Middle frontal gyrus (tissue), 1 donor: ENCODE data around the gene MTHFS.
"Not testable (repeated sequence)": the region's sequence is repeated elsewhere in the genome, so short reads cannot be mapped to it uniquely, and the experiment has no call there.

ENCODE experiments used
- DNase-seq: peaks from one replicate; pipeline ENCODE4 v3.0.0-alpha.2; 2015; ENCODE audit warnings: low spot score; ENCODE audit errors: extremely low spot score

Gene MTHFS

DNA sequence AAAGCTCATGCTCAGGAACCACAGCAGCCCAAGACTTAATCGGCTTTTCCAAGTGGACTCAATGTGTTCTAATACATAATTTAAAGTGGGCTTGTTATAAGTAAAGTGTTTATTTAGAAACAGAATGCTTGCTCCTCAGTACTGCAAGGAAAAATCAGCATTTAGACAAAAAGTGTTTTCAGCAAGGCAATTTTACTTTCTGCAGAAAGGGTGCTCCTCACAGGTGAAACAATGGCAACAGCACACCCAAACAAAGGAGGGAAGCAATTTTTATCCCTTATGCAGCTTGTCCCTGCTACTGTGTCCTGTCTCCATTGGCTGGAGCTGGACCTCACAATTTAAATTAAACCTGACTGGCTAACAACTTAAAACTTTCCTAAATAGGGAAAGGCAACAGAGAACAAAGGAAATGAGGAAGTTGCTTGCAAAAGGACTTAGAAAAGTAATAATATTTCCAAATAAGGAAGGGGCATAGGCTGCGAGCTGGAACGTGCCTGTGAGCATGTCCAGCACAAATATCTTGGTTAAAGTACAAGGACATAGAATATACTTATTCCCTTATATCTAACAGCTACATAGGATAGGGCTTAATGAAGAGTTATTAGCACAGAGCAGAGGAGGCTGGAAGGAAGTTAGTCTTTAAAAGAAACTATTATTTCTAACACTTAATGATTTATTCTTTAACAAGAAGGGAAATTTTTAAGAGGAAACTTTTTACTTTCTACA lies 19.1 kb upstream of the MTHFS start:
- not testable (repeated sequence) for DNase-seq

DNA sequence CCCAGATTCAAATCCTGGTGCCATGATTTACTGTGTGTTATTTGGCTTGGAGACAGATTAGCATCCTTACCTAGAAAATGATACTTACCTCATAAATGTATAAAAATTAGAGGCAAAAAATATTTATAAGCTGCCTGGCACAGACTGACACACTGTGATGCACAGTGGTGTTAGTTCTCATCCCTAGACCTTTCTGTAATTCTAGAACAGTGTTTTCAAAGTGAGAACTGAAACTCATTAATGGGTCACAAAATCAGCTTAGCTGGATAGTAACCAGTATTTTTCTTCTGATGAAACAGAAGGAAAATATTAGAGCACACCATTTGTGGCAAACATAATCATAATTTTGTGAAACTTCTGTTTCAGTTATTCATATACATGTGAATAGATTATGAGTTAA lies 17.9 kb upstream of the MTHFS start:
- no peak for DNase-seq

DNA sequence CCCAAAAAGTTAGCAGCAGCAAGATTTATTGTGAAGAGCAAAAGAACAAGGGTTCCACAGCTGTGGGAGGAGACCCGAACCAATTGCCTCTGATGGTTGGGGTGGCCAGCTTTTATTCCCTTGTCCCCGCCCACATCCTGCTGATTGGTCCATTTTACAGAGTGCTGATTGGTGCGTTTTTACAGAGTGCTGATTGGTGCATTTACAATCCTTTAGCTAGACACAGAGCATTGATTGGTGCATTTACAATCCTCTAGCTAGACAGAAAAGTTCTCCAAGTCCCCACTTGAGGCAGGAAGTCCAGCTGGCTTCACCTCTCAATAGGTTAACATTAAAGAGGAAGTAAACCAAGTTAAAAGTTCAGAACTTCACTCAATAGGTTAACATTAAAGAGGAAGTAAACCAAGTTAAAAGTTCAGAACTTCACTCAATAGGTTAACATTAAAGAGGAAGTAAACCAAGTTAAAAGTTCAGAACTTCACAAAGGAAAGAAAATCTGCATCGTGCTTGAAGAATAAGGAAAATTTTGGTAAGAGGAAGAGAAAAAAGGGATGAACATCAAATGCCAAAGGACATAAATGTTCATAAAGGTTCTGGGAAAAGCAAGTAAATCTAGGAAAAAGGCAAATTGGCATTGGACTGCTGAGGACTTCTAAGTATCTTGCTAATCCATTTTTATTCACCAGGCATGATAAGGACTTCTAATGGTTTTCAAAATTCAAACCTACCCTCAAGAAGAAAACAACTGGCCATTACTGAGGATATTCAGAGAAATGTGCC lies 12.9 kb upstream of the MTHFS start:
- DNase-seq = not testable (repeated sequence)

DNA sequence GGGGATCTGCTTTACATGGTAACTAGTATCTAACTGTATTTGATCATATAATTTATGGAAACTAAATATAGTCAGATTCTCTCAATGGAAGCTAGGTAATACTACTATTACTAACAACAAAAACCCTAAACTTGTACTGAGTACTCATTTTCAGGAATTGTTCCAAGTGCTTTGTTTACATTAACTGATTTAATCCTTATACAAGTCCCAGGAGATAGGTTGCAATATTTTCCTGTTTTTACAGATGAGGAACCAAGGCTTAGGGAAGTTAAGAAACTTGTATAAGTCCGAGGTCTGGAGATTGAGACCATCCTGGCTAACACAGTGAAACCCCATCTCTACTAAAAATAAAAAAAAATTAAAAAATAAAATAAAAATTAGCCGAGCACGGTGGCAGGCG lies 7.5 kb upstream of the MTHFS start:
- no peak for DNase-seq

DNA sequence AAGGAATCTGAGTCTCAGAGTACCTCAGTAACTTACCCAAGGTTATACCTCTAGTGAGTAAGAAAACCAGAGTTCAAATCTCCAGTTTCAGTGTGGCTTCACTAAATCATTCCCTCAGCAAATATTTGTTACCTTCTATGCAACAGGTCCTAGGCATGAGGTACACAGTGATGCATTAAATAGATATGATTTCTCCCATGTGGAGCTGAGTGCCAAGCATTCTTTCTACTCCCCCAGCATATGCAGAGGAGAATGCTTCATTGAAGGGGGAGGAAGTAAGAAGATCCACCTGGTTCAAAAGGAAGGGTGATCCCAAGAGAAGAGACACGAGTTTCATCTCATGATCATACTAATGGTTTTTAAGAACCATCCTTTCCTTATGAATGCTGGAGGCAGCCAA lies 6.8 kb upstream of the MTHFS start:
- DNase-seq = no peak

DNA sequence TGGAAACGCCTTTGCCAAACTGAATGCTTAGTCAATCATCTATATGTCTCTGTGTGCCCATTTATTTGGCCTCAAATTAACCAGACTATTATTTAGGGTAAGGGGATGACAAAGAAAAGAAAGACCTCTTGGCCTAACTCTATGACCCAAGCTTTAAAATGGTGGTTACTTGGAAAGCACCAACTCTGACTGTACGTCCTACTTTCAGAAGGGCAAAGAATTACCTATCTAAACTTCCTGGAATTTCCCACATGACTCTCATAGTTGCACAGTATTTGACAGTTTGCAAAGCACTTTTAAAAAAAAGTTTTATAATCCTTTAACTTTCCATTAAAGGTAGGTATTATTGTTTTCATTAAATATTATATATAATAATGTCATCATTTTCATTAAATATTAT lies 6.3 kb upstream of the MTHFS start:
- DNase-seq = no peak

DNA sequence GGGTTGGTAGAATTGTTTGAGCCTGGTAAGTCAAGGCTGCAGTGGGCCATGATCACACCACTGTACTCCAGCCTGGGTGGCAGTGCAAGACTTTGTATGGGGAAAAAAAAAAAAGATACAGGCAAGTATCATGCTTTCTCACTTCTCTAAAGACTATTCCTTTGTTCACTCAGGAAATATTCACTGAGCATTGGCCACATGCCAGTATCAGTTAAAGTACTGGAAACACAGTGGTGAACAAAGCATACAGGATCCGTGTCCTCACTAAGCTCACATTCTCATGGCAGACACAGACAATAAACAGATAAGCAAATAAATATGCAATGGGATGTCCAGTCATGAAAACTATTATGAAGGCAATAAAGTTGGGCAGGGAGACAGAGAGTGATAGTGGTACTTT lies 5.1 kb upstream of the MTHFS start:
- DNase-seq = no peak

DNA sequence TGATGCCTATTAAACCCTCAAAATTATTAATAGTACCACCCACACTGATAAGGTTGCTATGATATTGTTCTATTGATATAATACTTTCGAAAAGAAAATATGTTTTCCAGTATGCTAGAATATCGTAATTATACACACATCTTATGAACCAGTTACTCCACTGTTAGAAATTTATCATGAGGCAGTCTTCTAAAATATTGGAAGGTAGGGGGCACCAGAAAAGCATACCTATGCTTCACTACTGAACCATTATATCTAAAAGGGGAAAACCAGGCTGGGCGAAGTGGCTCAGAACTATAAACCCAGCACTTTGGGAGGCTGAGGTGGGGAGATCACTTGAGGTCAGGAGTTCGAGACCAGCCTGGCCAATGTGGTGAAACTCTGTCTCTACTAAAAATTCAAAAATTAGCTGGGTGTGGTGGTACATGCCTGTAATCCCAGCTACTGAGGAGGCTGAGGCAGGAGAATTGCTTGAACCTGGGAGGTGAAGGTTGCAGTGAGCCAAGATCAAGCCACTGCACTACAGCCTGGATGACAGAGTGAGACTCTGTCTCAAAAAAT lies 4.1 kb upstream of the MTHFS start:
- not testable (repeated sequence) for DNase-seq

DNA sequence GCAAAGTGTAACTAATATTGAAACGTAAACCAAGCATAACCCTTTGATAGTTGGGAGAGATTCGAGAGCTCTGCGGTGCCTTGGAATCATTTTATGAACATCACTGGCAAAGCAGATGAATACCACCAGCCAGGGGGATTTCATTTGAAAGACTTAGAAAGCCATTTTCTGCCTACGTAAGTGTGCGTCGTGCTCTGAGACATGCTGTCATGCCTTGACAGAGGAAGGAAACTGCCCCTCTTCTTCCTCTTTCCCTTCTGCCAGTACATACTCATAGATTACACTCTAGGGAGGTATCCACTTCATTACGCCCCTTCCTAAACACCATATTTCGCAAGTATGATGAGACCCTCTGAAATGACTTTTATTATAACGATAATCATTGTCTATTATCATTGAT lies 3.3 kb upstream of the MTHFS start:
- no peak for DNase-seq

DNA sequence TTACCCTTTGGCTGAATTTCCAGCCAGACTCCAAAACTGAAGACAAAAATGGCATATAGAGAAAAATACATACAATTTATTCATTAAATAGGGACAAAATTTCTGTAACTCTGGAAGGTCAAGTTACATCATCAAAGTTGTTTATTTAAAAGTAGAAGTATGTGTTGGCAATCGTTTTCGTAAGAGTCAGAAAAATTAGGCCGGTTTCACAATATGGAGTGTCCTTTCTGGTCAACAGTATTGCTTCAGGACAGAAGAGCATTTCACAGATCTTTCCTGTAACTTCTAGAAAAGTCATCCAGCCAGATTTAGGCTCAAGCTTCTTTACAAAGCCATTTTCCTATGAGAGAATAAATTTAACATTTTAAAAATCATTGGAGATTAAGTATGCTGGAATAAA lies 2.0 kb upstream of the MTHFS start:
- DNase-seq = not testable (repeated sequence)

DNA sequence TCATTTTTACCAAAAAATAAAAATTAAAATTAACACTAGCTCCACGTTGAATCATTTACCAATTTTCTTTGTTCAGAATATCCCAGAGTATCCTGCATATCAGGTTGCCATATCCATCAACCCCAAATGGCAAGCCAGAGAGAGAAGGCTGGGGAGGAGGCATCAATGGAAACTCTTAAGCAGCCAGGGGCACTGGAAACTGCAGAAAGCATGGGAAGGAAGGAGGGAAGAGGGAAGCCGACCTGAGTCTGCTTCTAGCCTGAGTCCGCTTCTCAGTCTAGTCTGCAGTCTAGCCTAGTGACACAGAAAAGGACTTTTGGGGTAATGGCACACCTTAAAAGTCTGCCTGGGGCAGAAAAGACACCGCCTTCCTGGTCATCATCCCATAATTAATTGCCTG lies 1.6 kb upstream of the MTHFS start:
- DNase-seq = no peak

DNA sequence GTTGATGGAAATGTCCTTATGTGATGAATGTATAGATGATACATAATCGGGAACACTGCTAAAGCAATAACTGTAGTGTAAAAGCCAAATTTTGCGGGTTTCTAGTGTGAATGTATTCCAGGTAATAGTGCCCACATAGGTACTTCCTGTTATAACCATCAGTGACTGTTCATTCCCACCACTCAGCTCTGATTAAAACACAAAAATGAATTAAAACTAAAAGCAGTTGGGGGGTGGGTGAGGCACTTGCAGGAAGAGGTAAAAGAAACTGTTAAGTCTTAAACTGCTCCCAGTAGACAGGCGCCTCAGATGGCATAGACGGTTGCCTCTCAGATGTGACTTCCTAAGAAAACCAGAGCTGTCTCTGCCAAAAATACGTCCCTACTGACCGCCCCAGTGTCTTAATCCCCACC lies 893 bp upstream of the MTHFS start:
- DNase-seq = no peak

DNA sequence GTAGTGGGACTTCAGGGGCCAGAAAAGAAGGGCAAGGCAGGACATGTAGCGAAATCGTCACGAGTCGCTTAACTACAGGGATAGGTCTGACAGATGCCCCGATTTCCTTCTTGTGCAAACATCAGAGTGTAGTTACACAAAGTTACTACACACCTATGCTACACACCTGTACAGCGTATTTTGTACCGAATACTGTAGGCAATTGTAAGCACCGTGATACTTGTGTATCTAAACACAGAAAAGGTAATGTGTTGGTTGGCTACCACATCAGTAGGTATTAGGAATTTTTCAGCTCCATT lies 515 bp upstream of the MTHFS start:
- no peak for DNase-seq

DNA sequence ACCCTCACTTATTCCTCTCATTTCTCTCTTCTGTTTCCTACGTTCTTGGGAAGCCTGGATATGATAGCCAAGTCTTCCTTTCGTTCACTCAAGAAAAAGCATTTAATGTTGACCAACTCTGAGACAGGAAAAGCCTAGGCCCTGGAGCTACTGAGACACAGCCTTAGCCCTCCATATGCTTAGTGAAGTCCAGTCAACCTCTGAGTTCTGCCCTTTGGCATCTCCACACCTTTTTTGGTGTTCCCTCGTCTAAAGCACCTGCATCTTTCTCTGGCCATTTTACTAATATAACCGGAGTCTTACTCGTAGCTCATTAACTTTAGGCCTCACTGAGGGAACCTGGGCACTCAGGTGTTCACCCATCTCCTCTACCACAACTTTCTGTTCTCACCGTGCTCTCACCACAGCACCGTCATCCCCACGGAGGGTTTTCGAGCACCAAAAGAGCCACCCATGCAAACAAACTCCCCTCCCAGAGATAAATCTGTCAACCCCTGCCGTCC lies 632 bp downstream of the MTHFS start:
- DNase-seq = no peak

DNA sequence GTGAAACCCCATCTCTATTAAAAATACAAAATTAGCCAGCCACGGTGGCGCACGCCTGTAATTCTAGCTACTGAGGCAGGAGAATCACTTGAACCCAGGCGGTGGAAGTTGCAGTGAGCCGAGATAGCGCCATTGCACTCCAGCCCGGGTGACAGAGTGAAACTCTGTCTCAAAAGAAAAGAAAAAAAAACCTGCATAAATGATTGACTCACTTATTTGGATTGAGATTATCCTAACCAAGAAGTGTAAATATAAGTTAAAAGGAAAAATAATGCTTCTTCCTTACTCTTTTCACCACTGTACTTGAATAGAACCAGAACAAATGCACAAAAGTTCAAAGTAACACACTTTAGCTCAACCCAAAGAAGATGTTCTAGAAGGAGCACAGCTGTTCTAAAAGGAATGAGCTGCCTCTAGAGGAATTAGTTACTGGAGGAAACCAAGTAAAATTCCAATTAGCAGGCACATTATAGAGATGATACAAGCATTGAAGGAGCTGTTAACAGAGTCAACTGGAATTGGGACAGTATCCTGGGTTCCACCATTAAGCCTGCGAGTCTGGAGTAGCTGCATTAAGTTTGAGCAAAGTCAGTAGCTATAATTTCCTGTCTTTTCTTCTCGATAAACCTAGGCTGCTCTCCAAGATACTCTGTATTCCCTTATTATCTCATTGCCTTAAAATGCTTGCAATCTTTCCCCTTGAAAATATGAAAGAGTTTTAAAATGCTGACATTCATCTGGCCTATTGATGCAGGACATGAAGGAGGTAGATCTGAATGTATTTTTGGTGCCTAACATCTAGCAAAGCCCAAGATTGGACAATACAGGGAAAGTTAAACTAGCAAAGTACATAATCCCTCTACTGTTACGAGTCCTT lies 9.5 kb downstream of the MTHFS start:
- DNase-seq = no peak

DNA sequence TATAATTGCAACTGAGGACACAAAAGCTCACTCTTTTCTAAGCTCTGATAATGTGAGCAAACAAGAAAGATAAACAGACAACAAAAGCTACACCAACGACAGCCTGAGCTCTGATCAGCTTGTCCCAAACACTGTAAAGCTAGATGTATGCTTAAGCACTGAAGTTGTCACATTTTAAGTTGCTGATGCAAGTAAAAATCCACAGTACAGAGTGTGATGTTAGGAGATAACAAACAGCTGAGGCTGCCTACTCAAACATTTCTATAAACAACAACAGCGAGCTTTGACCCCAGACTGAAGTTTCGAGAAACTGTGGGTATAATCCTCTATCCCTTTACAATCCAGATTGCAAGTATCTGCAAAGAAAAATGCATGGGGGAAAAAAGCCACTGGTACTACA lies 10.7 kb downstream of the MTHFS start:
- DNase-seq = no peak

DNA sequence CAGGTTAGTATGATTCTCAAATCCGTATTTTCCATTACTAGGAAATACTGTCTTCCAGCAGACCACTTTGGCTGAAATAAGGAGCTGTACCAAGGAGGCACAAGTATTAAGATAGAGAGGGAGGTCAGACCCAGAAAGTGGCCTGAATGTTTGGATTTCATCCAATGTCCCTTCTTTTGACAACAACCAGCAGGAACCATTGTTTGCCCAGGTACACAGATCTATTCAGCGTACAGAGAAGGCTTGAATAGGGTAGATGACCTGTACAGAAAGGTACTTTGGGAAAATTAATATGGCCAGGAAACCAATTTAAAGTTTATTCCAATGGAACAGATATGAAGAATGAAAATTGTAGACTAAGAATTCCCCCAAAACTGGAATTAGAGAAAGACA lies 12.6 kb downstream of the MTHFS start:
- DNase-seq = no peak

DNA sequence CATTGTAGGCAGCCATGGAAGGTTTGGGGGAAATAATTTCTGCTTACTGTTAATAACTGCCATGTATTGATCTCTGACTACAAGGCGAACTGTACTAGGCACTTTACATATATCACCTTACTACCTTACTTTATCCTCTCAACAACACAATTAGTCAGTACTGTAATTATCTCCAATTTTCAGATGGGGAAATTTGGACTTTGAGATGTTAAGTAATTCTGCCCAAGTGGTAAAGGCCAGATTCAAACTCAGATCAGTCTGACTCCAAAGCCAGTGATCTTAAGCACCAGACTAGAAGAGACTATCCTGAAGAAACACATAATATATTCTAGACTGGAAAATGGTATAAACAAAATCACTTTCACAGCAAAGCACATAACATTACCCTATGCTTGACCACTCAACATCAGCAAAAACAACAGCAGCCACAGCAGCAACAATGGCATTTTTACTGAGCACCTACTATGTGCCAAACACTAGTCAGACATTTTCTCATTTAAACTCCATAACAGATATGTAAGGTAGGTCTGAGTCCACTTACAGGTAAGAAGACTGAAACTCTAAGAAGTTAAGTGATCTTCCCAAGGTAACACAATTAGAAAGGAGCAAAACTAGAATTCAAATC lies 13.1 kb downstream of the MTHFS start:
- DNase-seq = no peak

DNA sequence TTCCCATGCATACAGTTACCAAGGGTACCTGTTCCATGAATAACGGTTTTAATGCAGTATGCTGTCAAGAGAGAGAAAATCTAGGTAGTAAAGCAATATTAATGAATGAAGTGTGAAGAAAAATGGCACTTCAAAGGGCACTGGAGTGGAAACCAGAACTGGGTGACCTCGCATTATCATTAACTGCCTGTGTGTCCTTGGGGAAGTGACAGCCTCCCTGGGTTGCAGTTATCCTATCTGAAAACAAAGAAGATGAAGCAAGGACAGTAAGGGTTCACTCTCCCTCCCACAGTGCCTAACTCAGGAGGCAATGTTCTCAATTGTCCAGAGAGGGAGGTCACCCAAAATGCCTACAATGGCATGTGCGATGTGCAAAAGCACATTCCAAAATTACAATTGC lies 15.1 kb downstream of the MTHFS start:
- no peak for DNase-seq

DNA sequence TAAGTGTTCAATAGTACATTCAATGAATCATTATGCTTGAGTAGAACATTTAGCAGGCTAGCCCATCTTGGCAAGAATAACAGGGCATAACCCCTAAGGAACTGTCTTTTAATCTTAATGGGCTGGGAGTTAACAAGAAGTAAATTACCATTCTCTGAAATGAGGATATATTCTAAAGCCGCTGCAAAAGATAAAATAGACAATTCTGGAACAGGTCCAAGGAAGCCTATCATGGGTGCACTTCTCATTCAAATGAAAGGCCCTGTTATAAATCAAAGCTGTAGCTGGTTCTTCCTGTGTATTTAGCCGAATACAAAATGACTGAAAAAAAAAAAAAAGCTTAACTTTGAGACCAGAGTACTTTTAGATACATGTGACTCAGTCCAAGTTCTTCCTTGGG lies 15.6 kb downstream of the MTHFS start:
- no peak for DNase-seq

DNA sequence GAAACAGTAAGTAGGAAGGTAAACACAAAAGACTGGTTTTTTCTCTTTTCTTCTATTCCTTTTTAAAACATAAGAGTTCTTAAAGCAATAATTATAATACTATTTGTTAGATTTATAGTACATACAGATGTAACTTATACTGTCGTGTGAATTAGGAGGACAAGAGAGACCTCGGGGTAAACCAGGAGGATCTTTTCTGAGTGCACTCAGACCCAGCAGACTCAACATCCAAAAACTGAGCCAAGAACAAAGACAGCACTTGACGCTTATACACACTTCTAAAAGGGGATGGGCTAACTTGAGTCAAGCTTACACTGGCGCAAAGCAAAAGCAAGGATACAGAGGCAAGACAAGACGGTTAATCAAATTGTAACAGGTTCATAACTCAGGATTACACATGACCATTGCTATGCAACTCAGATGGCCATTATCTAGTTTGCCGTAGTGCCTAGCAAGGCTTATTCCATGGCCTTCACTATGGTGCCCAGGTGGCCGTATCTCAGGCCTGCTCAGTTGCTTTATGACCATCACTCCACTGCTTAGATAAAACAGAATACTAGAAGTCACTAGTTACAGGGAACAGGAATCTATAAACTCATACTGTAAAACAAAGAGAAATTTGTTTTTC lies 18.6 kb downstream of the MTHFS start:
- DNase-seq = no peak
